Uterus (tissue), 4 donors: ENCODE data around the gene BIVM. TPM values are rescaled to one million over a fixed set of nuclear protein-coding genes. Genes with fewer than 3 reads are reported as not detected.

Source experiments
- DNase-seq, 2 donors: peaks; one replicate each; pipeline ENCODE4 v3.0.0-alpha.2; 2019 to 2020
- H3K27ac ChIP-seq, 2 donors: fragments of 200-600 bp; sonication (generic); 1 replicate in 1 of 2; 2 replicates in 1 of 2; pipeline ENCODE4 v1.5.1; 2016 to 2018
- H3K27me3 ChIP-seq, 2 donors: fragments of 200-600 bp; sonication (generic); one replicate each; pipeline ENCODE4 v1.5.1; 2018 to 2019; ENCODE audit warnings: control low read depth in 1 of 2
- H3K36me3 ChIP-seq, 2 donors: fragments of 200-600 bp; sonication (generic); one replicate each; pipeline ENCODE4 v1.5.1; 2019; ENCODE audit warnings: control low read depth in 1 of 2
- H3K4me1 ChIP-seq, 2 donors: fragments of 200-600 bp; sonication (generic); one replicate each; pipeline ENCODE4 v1.5.1; 2018 to 2019; ENCODE audit warnings: control low read depth in 1 of 2
- H3K4me3 ChIP-seq, 2 donors: fragments of 200-600 bp; sonication (generic); 1 replicate in 1 of 2; 2 replicates in 1 of 2; pipeline ENCODE4 v1.5.1; 2018 to 2019; ENCODE audit warnings: mild to moderate bottlenecking in 1 of 2
- H3K9me3 ChIP-seq, 2 donors: fragments of 200-600 bp; sonication (generic); one replicate each; pipeline ENCODE4 v1.5.1; 2019; ENCODE audit warnings: control low read depth in 1 of 2
- CTCF ChIP-seq, 4 experiments: fragments of 200-600 bp in 2 of 4; fragments of 450-650 bp in 2 of 4; sonication (generic) in 2 of 4; IDR thresholded peaks; one replicate each; pipeline ENCODE4 v1.5.1; 2016 to 2019; ENCODE audit warnings: antibody characterized with exemption in 4 of 4, mild to moderate bottlenecking in 2 of 4, moderate library complexity in 1 of 4
- POLR2A ChIP-seq, 2 donors: fragments of 450-650 bp; IDR thresholded peaks; one replicate each; pipeline ENCODE4 v1.6.1; 2016; ENCODE audit warnings: antibody characterized with exemption in 2 of 2, mild to moderate bottlenecking in 1 of 2, moderate library complexity in 1 of 2
- intact Hi-C: fragments of 100-400 bp; cut with DNase I; formaldehyde crosslinking; loops from one replicate; pipeline ENCODE4 v1.15.1; 2023; ENCODE audit warnings: low total_unique reads
- total RNA-seq, 4 donors: library from RNA; depleted of rRNA in 3 of 4; stranded (reverse); fragments of >200 nt in 3 of 4; gene quantifications; one replicate each; pipeline versions ENCODE4 v1.1.0 to v1.2.4, GENCODE V29; 2014 to 2023
- donor health status: DM: yes; HTN: yes; CAD: no.

BIVM gene
- total RNA-seq, 4 donors from 2014 or later = 5.0 to 55.9 (median 18.0) TPM

- Histone ChIP-seq H3K27me3 (no peaks in the 10 kb centered on the region), H3K4me3 (no peak overlapping the region), H3K9me3 (no peaks in the 10 kb centered on the region), H3K4me1 (no peaks in the 10 kb centered on the region), H3K36me3 (no peaks in the 10 kb centered on the region), H3K27ac (no peak overlapping the region)
- no peak for DNase-seq
- intact Hi-C loops = no loop called here
- no peak for TF ChIP-seq CTCF (IDR thresholded peaks at IDR 0.05)
- no peak for TF ChIP-seq POLR2A (IDR thresholded peaks at IDR 0.05)
These were observed 37.8 kb upstream of the BIVM start for GRCh38 chr13:102761071-102761470.

- intact Hi-C loops = no loop called here
- TF ChIP-seq POLR2A (IDR thresholded peaks at IDR 0.05) (no peak), CTCF (IDR thresholded peaks at IDR 0.05) (no peak)
- H3K27ac ChIP-seq = no peak overlapping the region
- H3K4me1 ChIP-seq = no peaks in the 10 kb centered on the region
- no peaks in the 10 kb centered on the region for H3K27me3 ChIP-seq
- no peak for DNase-seq
- no peak overlapping the region for H3K4me3 ChIP-seq
- no peaks in the 10 kb centered on the region for H3K36me3 ChIP-seq
- no peaks in the 10 kb centered on the region for H3K9me3 ChIP-seq
These were observed 35.2 kb upstream of the BIVM start for GRCh38 chr13:102763741-102764140.

- H3K4me1 ChIP-seq = peaks cover 0 to 5% of the 10 kb centered on the region in 2 donors
- DNase-seq = no peak
- no peak overlapping the region for H3K27ac ChIP-seq
- intact Hi-C loops = no loop called here
- no peaks in the 10 kb centered on the region for H3K27me3 ChIP-seq
- no peaks in the 10 kb centered on the region for H3K36me3 ChIP-seq
- H3K4me3 ChIP-seq = no peak overlapping the region
- no peak for TF ChIP-seq CTCF (IDR thresholded peaks at IDR 0.05)
- TF ChIP-seq POLR2A (IDR thresholded peaks at IDR 0.05) = no peak
- H3K9me3 ChIP-seq = no peaks in the 10 kb centered on the region
These were observed 30.0 kb upstream of the BIVM start for GRCh38 chr13:102768909-102769308.

- Histone ChIP-seq H3K27me3 (no peaks in the 10 kb centered on the region), H3K4me3 (no peak overlapping the region), H3K9me3 (no peaks in the 10 kb centered on the region), H3K4me1 (peaks cover 0 to 5% of the 10 kb centered on the region in 2 donors), H3K36me3 (no peaks in the 10 kb centered on the region), H3K27ac (no peak overlapping the region)
- intact Hi-C loops = no loop called here
- DNase-seq = no peak
- TF ChIP-seq CTCF (IDR thresholded peaks at IDR 0.05) (peak in 1 of 4 experiments; percentile 6), POLR2A (IDR thresholded peaks at IDR 0.05) (no peak)
These were observed 29.2 kb upstream of the BIVM start for GRCh38 chr13:102769679-102770078.

GRCh38 chr13:102770435-102770834, 28.5 kb upstream of the BIVM start:
- no peak for DNase-seq
- intact Hi-C loops = no loop called here
- Histone ChIP-seq H3K4me1 (peaks cover 0 to 5% of the 10 kb centered on the region in 2 donors), H3K9me3 (no peaks in the 10 kb centered on the region), H3K4me3 (no peak overlapping the region), H3K36me3 (no peaks in the 10 kb centered on the region), H3K27me3 (no peaks in the 10 kb centered on the region), H3K27ac (no peak overlapping the region)
- no peak for TF ChIP-seq CTCF (IDR thresholded peaks at IDR 0.05)
- no peak for TF ChIP-seq POLR2A (IDR thresholded peaks at IDR 0.05)
